ENCODE measurements around the gene KXD1.
"Not testable (repeated sequence)": the region's sequence is repeated elsewhere in the genome, so short reads cannot be mapped to it uniquely, and the experiment has no call there.

Gene KXD1

DNA sequence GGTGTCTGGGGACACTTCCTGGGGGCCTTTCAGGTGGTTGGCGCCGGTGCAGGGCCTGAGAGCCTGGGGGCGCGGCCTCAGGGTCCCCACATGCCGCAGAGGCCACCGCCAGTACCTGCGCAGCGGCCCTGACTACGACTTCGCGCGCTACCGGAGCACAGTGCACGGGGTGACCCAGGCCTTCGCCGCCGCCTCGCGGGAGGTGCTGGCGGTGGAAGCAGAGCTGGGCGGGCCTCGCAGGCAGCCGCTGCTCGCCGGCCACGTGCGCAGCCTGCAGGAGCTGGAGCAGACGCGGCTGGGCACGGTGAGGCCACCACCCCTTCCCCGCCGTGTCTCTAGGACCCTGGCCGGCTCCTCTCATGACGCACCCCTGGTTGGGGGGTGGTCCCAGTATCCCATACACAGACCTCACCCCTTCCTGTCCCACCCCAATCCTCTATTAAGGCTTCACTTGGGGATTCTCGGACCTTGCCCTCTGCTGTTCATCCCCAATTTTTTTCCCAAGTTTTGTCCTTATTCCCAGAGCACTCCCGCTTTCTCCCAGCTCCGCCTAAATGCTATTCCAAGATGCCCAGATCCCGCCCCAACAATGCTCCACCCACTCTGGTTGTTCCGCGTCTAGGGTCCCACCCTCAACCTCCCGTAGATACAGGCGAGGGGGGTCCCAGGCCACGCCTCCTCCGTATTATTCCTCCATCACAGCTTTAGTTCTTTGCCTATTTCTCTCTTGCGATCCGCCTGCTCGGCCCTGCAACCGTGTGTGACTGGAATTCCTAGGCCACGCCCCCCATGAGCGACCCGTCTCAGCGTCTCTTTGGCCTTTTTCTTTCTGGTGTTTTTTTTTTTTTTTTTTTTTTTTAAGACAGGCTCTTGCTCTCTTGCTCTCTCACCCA is 32.0 kb downstream of the KXD1 start:
- H3K36me3 ChIP-seq (ENCODE audit: control insufficient read depth, insufficient read depth, low read length) = peaks cover 5% of the 10 kb centered on the region
- H3K9ac ChIP-seq (ENCODE audit: low read depth, low read length) = peak overlapping the region; percentile 83
- H3K9me3 ChIP-seq (ENCODE audit: control insufficient read depth, insufficient read depth, low read length) = no peaks in the 10 kb centered on the region
- peak overlapping the region; percentile 98 for H3K4me3 ChIP-seq (ENCODE audit: low read depth, low read length)
- no peaks in the 10 kb centered on the region for H3K27me3 ChIP-seq (ENCODE audit: control insufficient read depth, insufficient read depth, low read length)
- peaks cover 13% of the 10 kb centered on the region for H3K4me1 ChIP-seq (ENCODE audit: control insufficient read depth, insufficient read depth, low read length)

DNA sequence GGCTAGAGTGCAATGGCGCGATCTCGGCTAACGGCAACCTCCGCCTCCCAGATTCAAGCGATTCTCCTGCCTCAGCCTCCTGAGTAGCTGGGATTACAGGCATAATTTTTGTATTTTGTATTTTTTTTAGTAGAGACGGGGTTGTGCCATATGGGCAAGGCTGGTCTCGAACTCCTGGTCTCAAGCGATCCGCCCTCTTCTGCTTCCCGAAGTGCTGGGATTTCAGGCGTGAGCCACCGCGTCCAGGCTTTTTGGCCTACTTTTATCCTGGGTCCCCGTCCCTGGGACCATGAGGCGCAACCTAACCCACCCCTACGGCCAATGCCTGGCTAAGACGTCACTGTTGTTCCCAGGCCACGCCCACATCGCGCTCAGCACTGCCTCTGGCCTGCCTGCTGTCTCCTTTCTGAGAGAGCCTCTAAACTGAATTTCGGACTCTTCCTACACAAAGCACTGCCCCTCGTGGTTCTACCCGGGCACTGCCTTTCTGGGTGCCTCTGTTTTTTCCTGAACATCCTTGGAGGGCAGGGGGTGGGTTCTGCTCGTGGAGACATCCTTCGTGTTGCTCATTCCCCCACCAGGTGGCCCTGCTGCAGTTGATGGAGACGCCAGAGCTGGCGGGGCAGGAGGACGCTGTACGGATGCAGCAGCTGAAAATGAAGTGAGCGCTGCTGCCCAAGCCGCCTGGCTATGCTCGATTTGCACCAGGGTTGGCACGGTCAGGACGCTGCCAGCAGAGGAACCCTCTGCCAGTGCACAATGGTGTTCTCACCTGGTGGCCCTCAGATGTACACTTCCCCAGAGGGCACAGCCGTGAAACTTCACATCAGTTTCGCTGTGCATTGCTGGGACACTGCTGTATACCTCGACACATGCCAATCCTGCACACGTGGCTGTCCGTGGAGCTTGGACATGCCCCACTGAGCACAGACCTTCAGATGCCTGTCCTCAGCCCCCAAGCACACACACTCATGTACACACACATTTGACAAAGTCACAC is 32.9 kb downstream of the KXD1 start:
- Histone ChIP-seq H3K9ac (ENCODE audit: low read depth, low read length) (peak overlapping the region; percentile 61), H3K36me3 (ENCODE audit: control insufficient read depth, insufficient read depth, low read length) (peaks cover 5% of the 10 kb centered on the region), H3K4me1 (ENCODE audit: control insufficient read depth, insufficient read depth, low read length) (peaks cover 20% of the 10 kb centered on the region), H3K4me3 (ENCODE audit: low read depth, low read length) (peak overlapping the region; percentile 98), H3K9me3 (ENCODE audit: control insufficient read depth, insufficient read depth, low read length) (no peaks in the 10 kb centered on the region), H3K27me3 (ENCODE audit: control insufficient read depth, insufficient read depth, low read length) (no peaks in the 10 kb centered on the region)

DNA sequence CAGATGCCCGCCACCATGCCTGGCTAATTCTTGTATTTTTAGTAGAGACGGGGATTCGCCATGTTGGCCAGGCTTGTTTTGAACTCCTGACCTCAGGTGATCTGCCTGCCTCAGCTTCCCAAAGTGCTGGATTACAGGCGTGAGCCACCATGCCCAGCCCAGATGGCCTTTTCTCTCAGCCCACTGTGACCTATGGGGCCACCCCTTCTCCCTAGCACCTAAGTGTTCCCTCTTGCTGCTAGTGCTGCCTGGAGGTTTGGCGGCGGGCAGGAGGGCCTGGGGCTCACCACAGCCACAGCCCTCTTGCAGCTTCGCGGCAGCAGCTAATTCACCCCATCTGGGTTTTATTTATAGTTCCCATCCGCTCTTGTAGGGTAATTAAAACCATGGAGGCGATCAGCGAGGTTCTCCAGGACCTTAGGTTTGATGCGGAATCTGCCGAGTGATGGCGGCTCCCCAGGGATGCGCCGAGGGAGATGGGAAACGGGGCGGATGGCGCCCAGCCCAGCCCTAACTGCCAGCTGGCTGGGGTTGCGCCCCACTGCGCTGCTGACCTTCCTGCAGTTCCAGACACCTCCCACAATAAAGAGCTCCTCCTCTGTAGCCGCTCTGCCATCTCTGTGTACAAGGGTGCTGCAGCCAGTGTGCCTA is 34.2 kb downstream of the KXD1 start:
- H3K27me3 ChIP-seq (ENCODE audit: control insufficient read depth, insufficient read depth, low read length) = no peaks in the 10 kb centered on the region
- H3K4me3 ChIP-seq (ENCODE audit: low read depth, low read length) = no peak overlapping the region
- peaks cover 5% of the 10 kb centered on the region for H3K36me3 ChIP-seq (ENCODE audit: control insufficient read depth, insufficient read depth, low read length)
- H3K4me1 ChIP-seq (ENCODE audit: control insufficient read depth, insufficient read depth, low read length) = peaks cover 22% of the 10 kb centered on the region
- H3K9me3 ChIP-seq (ENCODE audit: control insufficient read depth, insufficient read depth, low read length) = no peaks in the 10 kb centered on the region
- H3K9ac ChIP-seq (ENCODE audit: low read depth, low read length) = no peak overlapping the region

DNA sequence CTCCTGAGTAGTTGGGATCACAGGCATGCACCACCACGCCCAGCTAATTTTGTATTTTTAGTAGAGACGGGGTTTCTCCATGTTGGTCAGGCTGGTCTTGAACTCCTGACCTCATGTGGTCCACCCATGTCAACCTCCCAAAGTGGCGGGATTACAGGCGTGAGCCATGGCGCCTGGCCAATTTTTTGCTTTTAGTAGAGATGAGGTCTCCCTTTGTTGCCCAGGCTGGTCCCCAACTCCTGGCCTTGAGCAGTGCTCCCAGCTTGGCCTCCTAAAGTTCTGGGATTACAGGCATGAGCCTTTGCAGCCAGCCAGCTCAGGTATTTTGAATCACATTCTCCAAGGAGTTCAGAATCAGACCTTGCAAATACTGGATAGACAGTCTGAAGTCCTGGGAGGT is 35.1 kb downstream of the KXD1 start:
- not testable (repeated sequence) for H3K9ac ChIP-seq (ENCODE audit: low read depth, low read length); H3K4me3 ChIP-seq (ENCODE audit: low read depth, low read length); H3K27me3 ChIP-seq (ENCODE audit: control insufficient read depth, insufficient read depth, low read length); H3K9me3 ChIP-seq (ENCODE audit: control insufficient read depth, insufficient read depth, low read length); H3K36me3 ChIP-seq (ENCODE audit: control insufficient read depth, insufficient read depth, low read length)
- peaks cover 22% of the 10 kb centered on the region for H3K4me1 ChIP-seq (ENCODE audit: control insufficient read depth, insufficient read depth, low read length)

DNA sequence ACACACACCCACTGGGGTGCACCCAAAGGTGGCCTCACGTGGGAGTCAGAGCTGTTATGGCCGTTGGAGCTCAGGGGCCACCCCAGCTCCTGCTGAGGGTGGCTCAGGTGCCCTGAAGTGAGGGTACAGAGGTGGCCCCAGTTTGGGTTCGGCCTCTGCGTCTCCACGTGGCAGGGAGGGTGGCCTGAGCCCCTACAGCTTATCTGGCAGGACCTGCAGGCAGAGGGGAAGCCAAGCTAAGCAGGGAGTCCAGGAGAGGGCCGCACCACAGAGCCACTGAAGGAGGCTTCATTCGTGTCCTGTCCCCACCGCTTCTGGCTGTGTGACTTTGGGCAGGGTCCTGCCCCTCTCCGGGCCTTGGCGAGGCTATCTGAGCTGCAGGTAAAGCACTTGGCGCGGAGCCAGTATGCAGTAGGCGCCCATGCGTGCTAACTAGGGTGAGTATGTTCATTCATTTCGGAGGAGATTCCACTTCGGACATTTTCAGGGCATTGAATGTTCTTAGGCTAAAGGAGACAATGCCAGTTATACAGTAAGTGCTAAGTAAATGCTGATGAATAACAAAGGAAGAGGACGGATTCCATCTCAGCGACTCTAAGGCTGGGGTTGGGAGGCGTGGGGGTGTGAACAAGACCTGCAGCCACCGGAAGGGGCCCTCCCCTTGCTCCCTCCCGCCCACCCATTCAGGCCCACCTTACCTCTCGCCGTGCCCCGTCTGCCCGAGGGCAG is 35.9 kb downstream of the KXD1 start:
- Histone ChIP-seq H3K9ac (ENCODE audit: low read depth, low read length) (peak overlapping the region; percentile 73), H3K9me3 (ENCODE audit: control insufficient read depth, insufficient read depth, low read length) (no peaks in the 10 kb centered on the region), H3K4me1 (ENCODE audit: control insufficient read depth, insufficient read depth, low read length) (peaks cover 20% of the 10 kb centered on the region)

DNA sequence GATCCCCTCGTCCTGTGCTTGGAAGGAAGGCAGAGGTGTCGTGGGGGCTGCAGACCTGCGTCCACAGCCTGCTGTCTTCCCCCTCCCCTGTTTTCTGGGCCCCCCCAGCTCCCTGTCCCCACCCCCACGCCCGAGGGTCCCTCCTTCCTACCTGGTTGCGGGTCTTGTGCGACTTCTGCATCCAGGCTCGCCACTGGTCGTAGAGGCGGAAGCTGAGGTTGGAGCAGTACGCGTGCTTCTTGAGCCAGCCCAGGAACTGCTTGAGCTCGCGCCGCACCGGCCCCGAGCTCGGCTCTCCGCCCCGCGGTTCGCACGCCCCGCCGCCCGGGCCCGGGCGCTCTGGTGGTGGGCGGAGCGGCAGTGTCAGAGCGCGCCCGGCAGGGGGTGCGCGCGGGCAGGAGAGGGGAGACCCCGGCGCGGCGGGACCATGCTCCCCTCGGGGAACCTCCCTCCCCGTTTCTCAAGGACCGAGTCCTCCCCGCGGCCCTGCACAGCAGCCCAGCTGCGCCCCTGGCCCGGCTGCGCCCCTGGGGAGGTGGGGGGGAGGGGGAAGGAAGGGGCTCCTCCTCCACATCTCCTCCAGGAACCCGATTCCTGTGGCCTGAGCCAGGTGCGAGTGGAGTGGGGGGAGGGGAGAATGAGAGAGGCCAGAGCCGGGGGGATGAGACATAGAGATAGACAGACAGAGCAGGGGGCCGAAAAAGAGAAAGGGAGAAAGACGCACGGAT is 36.6 kb downstream of the KXD1 start:
- Histone ChIP-seq H3K4me3 (ENCODE audit: low read depth, low read length) (peak overlapping the region; percentile 18), H3K4me1 (ENCODE audit: control insufficient read depth, insufficient read depth, low read length) (peaks cover 20% of the 10 kb centered on the region), H3K9ac (ENCODE audit: low read depth, low read length) (no peak overlapping the region), H3K36me3 (ENCODE audit: control insufficient read depth, insufficient read depth, low read length) (peaks cover 5% of the 10 kb centered on the region), H3K9me3 (ENCODE audit: control insufficient read depth, insufficient read depth, low read length) (no peaks in the 10 kb centered on the region), H3K27me3 (ENCODE audit: control insufficient read depth, insufficient read depth, low read length) (no peaks in the 10 kb centered on the region)

More for the DNA sequence above, 35.9 kb downstream of the KXD1 start:
- Histone ChIP-seq H3K27me3 (ENCODE audit: control insufficient read depth, insufficient read depth, low read length) (no peaks in the 10 kb centered on the region), H3K4me3 (ENCODE audit: low read depth, low read length) (peak overlapping the region; percentile 59), H3K36me3 (ENCODE audit: control insufficient read depth, insufficient read depth, low read length) (peaks cover 5% of the 10 kb centered on the region)

DNA sequence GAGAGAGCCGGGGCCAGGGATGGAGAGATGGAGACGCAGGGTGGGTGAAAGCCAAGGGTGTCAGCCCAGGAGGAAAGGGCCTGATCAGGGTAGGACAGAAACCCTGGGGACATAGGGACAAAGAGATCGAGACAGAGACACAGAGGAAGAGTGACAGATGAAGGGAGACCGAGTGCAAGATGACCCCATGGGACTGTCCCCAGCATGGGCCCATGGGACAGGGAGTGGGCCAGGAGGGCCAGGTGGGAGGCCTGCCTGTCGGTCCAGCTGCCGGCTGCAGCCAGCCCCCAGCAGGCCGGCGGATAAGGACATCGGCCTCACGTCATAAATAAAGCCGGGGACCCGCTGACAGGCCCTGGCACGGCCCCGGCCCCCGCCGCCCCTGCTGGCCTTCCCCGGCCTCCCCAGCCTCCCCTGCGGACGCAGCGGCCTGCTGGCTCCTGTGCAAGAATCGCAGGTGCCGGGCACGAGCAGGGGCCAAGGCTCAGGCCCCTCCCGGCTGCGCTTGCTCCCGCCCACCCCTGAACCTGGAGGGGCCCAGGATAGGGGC is 37.2 kb downstream of the KXD1 start:
- peaks cover 5% of the 10 kb centered on the region for H3K36me3 ChIP-seq (ENCODE audit: control insufficient read depth, insufficient read depth, low read length)
- peak overlapping the region; percentile 18 for H3K4me3 ChIP-seq (ENCODE audit: low read depth, low read length)
- H3K27me3 ChIP-seq (ENCODE audit: control insufficient read depth, insufficient read depth, low read length) = no peaks in the 10 kb centered on the region
- H3K4me1 ChIP-seq (ENCODE audit: control insufficient read depth, insufficient read depth, low read length) = peaks cover 20% of the 10 kb centered on the region
- H3K9ac ChIP-seq (ENCODE audit: low read depth, low read length) = no peak overlapping the region
- H3K9me3 ChIP-seq (ENCODE audit: control insufficient read depth, insufficient read depth, low read length) = no peaks in the 10 kb centered on the region

DNA sequence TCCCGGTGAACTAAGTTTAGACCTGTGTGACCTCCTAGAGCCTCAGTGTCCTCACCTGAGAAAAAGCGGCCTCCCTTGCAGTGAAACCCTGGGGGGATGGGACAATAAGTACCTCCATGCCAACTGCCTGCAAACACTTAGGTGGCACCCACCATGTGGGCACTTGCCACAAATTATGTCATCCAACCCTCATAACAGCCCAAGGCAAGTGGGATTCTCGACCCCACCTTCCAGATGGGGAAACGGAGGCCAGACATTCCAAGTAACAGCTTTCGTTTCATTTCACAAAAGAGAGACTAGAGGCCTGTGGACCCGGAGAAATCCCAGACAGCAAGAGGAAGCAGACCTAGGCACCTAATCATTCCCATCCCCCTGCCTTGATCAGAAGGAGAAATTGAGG is 37.8 kb downstream of the KXD1 start:
- Histone ChIP-seq H3K9ac (ENCODE audit: low read depth, low read length) (no peak overlapping the region), H3K4me1 (ENCODE audit: control insufficient read depth, insufficient read depth, low read length) (peaks cover 20% of the 10 kb centered on the region), H3K27me3 (ENCODE audit: control insufficient read depth, insufficient read depth, low read length) (no peaks in the 10 kb centered on the region), H3K9me3 (ENCODE audit: control insufficient read depth, insufficient read depth, low read length) (no peaks in the 10 kb centered on the region), H3K36me3 (ENCODE audit: control insufficient read depth, insufficient read depth, low read length) (peaks cover 5% of the 10 kb centered on the region), H3K4me3 (ENCODE audit: low read depth, low read length) (no peak overlapping the region)

DNA sequence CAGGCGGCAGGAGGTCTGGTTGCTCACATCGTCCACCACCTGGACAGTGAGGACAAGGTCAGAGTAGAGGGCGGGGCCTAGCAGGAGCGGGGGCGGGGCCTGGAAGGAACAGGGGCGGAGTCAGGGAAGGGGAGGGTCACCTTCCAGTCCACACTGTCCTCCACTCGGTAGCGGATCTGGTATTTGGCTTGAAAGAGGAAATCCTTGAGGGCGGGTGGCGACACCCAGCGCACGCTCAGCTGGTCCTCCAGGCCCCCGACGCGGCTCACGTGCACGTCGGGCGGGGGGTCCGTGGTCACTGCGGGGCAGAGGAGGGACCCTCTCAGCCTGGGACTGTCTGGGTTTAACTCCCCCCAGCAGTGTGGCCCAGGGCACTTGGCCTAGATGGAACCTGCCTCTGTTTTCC is 39.1 kb downstream of the KXD1 start:
- H3K4me3 ChIP-seq (ENCODE audit: low read depth, low read length) = peak overlapping the region; percentile 39
- H3K27me3 ChIP-seq (ENCODE audit: control insufficient read depth, insufficient read depth, low read length) = peaks cover 2% of the 10 kb centered on the region
- no peak overlapping the region for H3K9ac ChIP-seq (ENCODE audit: low read depth, low read length)
- peaks cover 16% of the 10 kb centered on the region for H3K4me1 ChIP-seq (ENCODE audit: control insufficient read depth, insufficient read depth, low read length)
- H3K36me3 ChIP-seq (ENCODE audit: control insufficient read depth, insufficient read depth, low read length) = no peaks in the 10 kb centered on the region
- no peaks in the 10 kb centered on the region for H3K9me3 ChIP-seq (ENCODE audit: control insufficient read depth, insufficient read depth, low read length)

DNA sequence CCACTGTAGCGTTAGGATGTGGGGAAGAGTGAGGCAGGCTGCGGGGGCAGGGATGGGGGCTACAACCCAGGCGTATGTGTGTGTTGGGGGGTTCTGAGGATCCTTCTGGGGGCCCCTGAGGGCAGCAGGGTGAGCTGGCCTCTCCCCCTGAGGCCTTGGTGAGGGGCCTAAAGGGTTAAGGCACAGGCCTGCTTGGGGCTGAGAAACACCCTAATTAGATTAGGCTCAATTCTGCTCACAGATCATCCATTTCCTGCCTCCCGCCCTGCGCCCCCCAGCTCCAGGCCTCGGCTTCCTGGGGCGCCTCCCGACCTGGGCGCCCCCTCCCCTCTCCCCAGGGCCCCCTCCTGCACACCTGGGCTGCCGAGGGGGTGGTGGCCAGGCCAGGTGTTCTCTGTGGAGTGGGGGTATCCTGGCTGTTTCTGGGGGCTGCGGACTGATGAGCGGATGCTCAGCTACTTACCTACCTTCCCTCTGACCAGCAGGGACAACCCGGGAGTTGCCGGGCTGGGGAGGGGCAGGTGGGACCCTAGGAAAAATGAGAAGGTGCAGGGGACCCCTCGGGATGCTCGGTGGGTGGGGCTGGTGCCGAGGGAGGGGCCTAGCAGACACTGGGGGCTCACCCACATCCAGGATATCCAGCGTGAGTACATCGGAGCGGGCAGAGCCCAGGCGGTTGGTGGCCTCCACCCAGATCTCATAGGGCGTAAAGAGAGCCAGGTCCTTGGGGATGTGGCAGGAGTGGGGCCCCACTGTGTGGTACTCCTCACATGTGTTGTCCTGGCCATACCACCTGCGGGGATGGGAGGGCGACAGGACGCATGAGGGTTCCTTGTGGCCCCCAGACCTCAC is 40.4 kb downstream of the KXD1 start:
- Histone ChIP-seq H3K9me3 (ENCODE audit: control insufficient read depth, insufficient read depth, low read length) (no peaks in the 10 kb centered on the region), H3K27me3 (ENCODE audit: control insufficient read depth, insufficient read depth, low read length) (peaks cover 14% of the 10 kb centered on the region), H3K9ac (ENCODE audit: low read depth, low read length) (no peak overlapping the region), H3K36me3 (ENCODE audit: control insufficient read depth, insufficient read depth, low read length) (no peaks in the 10 kb centered on the region), H3K4me3 (ENCODE audit: low read depth, low read length) (no peak overlapping the region), H3K4me1 (ENCODE audit: control insufficient read depth, insufficient read depth, low read length) (peaks cover 16% of the 10 kb centered on the region)
